Activated CD8-positive, alpha-beta memory T cell treated with anti-CD3 and anti-CD28 coated beads for 1 hour (primary cell): ENCODE results near the gene MUC4.
"Not testable (repeated sequence)": the region's sequence is repeated elsewhere in the genome, so short reads cannot be mapped to it uniquely, and the experiment has no call there.

ENCODE experiments used
- DNase-seq, 2 donors: peaks; one replicate each; pipeline ENCODE4 v3.0.0-alpha.2; 2020; ENCODE audit warnings: low read depth in 1 of 2; ENCODE audit errors: extremely low read depth in 1 of 2

The MUC4 gene

DNA sequence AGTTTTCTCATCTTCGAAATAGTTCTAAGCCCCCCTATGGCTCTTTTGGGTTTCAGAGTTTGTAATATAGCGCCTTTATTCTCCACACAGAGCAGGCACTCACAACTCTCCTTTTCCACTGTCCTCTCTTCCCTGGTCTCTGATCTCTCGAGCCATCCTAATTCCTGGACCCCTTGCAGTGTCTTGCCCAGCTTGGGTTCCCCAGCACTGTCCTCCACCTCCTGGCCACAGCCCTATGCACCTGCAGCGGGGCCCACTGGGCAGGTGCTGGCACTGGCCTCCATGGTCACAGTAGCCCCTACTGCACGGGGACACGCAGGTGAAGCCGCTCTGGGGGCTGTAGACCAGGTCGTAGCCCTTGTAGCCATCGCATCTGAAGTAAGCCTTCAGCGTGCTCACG, 63.1 kb downstream of the MUC4 start:
- no peak for DNase-seq

DNA sequence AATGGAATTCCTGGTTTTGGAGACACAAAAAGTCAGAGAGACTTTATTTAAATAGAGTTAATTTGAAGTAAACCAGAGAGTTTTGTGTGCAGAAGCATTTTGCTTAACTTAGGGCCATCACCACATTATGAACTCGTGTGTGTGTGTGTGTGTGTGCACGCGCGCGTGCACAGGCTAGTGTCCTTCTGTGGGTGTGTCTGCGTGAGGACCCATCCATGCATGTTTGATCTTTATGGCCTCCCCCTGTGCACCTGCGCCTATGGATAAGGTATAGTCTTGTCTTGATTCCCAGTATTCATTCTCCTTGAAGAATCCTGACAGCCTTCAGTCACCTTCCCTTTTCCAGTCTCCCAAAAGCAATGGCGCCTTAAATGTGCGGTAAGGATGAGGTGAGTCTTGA, 65.0 kb downstream of the MUC4 start:
- no peak for DNase-seq

DNA sequence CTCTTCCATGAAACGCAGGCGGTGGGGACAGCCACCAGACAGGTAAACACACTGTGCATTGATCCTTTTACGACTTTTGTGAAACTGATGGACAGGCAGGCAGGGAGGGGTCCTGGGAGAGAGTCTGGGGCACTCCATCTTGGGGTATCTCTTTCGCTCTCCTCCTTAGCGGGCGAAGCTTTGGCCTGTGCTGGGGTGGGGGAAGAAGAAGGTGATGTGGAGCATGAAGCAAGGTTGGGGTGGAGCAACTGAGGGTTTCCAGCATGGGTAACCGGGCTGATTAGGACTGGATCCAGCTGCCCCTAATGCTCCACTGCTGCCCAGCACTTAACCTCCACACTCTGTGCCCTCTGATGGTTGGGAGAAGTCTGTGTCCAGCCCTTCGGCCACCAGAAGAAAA, 65.4 kb downstream of the MUC4 start:
- DNase-seq: no peak

DNA sequence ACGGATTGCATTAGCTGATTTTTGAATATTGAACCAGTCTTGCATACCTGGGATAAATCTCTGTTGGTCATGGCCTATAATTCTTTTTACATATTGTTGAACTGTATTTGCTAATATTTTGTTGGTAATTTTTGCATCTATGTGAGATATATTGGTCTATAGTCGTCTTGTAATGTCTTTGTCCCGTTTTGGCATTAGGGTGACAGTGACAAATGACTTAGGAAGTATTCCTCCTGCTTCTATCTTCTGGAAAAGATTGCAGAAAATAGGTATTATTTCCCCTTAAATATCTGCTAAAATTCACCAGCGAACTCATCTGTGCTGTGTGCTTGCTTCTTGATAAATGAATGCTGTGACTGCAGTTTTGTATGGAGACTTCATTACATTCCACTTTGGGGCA, 67.3 kb downstream of the MUC4 start:
- no peak for DNase-seq

DNA sequence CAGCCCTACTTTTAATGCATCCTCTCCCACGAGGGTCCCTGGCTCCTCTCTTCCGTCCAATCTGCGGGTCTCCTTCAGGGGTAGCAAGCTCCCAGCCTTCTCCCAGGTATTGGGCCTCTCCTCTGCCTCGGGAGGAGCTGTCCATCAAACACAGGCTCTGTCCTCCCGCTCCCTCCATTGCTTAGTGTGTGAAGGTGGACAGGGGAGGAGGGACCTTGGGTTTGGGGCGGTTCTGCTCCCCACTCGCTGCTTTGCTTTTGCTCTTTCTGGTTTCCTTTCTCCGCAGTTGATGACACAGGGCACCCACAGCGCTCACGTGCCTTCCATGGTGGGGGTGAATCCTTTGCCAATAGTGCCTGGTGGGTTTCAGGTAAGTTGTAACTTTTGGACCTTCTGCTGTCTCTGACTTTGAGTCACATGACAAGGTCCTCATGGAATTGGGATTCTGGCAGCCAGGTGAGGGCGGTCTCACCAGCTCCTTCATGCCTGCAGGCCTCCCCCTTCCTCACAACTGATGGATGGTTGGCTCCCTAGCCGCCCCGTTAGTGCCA, 72.1 kb downstream of the MUC4 start:
- DNase-seq: no peak

DNA sequence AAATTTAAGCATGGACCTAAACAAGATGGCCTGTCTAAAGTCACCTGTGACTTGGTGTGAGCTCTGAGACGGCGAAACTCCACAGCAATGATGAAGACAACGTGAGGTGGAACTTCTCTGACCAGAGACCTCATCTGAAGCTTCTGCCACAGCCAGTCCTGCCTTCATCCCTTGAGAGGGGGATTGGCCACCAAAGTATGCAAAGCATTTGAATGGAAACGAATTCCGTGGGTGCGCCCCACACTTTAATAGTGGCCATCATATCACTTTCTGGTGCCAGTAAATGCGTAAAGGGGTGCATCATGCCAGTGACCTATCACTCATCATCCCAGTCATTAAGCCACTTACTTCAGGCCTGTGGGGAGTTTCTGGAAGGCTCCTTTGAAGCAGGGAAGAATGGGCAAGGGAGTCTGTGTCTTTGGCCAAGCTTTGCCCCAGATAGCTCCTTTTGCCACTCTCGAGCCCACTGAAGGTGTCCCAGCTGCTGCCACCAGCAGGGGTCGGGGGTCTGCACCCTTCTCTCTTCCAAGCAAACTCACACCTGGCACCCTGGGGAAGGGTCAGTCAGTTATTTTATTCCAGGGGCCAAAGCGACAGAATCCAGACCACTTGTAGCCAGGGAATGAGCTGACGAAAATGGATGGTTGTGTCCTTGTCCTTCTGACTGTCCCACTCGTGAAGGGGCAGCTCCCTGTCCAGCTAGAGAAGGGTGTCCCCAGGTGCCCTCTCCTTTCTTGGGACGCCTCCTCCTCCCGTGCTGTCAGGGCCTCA, 73.3 kb downstream of the MUC4 start:
- no peak for DNase-seq

DNA sequence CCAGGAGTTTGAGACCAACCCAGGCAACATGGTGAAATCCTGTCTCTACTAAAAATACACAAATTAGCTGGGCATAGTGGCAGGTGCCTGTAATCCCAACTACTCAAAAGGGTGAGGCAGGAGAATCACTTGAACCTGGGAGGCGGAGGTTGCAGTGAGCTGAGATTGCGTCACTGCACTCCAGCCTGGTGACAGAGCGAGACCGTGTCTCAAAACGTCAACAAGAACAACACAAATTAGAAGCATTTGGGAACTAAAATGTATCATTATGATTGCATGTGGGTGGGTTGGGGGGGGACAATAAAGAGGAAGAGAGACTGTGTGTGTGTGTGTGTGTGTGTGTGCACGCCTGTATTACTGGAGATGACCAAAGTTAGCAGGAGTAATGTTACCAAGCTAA, 73.9 kb downstream of the MUC4 start:
- not testable (repeated sequence) for DNase-seq

DNA sequence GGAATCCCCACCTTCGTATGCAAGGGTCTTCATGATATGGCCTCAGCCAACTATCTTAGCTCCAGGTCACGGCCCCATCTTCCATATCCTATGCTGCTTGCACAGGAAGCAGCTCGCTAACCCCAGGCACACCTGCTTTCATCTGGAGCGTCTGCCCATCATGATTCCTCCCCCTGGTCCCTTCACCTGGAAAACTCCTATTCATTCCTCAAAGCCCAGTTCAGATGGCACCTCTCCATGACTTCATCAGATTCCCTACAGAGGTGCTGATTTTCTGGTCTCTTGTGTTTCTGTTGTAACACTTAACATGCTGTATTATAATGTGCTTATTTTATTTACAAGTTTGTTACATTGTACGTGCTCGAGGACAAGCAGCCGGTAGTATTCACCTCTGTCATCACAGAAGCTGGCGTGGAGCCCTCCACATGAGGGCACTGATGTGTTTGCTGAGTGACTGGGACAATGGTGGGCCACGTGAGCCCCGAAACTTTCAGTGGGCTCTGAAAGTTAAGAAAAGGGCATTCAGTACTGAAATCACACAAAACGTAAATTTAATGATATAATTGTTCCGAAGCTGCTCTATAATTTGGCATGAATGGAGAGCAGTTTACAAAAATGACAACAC, 74.8 kb downstream of the MUC4 start:
- no peak for DNase-seq

DNA sequence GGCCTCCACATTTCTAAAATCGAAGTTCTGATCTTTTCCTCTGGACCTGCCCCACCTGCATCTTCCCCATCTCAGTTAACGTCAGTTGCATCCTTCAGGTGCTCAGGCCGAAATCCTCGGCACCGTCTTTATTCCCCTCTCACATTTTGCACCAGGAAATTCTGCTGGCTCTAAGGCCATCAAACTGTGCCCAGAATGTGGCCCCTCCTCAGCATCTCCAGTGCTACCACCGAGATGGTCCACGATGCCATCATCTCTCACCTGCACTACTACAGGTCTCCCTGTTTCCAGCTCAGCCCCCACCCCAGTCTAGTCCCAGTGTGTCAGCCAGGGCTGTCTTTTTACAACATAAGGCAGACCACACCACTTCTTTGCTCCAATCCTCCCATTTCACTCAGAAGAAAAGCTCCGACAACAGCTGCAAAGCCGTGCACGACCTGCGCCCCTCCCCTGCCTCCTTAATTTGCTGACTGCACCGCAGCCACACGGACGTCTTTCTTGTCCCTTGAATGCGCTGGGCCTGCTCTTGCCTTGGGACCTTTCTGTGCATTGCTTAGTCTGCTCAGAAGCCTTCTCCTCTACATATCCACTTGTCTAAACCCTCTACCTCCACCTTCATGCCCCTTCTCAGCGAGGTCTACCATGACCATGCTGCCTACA, 76.6 kb downstream of the MUC4 start:
- no peak for DNase-seq

DNA sequence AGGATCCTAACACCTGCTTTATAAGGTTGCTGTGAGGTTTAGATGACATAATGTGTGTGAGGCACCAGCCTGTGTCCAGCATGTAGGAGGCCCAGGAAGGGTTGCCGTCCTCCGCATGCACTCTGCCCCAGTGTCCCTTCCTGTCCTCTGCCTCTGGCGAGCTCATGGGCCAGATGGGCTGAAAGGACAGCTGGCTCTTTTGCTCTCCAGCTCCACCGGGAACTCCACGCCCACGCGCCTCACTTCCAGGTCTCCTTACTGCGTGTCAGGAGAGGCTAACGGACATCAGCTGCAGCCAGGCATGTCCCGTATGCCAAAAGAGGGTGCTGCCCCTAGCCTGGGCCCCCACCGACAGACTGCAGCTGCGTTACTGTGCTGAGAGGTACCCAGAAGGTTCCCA, 78.8 kb downstream of the MUC4 start:
- DNase-seq: no peak

DNA sequence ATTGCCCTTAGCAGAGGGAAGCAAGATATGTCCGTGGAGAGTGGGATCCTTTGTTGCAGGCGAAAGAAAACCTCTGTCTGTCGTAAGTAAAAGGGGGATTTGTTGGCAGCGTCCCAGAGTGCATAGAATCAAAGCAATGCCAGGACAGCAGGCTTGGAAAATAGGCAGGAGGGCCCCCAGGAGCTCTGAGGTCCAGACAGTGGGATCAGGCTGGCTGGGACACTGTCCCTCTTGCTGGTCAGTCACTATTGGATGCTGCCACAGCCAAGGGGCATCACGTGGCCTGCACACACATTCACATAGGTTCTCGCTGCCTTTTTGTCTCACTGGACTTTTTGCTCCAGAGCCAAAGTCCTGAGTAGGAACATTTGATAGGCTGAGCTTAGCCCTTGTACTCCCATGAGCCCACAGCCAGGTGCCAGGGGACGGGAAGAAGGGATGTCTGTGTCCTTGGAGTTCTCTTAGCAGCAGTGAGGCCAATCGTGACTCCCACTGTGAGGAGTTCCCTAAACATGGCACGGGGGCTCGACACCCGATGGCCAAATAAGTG, 80.3 kb downstream of the MUC4 start:
- no peak for DNase-seq

DNA sequence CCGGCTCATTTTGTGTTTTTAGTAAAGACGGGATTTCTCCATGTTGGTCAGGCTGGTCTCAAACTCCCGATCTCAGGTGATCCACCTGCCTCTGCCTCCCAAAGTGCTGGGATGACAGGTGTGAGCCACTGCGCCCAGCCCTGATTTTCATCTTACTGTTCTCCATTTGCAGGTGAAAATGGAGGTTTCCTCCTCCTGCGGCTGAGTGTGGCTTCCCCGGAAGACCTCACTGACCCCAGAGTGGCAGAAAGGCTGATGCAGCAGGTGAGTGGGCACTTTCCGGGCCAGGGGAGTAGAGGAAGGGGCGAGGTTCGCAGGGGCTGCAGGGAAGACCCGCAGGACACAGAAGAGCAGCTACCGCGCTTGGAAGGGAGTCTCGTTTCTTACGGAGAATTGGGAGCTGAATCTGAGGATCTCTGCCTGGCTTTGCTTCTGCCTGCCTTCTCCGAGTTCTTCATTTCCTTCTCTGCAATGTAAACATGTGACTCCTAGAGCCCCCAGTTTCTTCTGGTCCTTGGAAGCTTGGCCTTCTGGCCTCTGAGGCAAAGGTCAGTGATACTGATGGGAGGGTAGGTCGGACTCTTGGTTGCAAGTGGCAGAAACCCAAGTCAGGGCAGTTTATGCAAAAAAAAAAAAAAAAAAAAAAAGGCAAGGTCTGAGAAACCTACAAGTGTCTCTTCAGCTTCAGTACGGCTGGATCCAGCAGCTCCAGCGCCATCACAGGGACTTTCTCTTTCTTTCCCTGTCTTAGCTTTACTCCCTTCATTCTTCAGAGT, 82.1 kb downstream of the MUC4 start:
- no peak for DNase-seq

DNA sequence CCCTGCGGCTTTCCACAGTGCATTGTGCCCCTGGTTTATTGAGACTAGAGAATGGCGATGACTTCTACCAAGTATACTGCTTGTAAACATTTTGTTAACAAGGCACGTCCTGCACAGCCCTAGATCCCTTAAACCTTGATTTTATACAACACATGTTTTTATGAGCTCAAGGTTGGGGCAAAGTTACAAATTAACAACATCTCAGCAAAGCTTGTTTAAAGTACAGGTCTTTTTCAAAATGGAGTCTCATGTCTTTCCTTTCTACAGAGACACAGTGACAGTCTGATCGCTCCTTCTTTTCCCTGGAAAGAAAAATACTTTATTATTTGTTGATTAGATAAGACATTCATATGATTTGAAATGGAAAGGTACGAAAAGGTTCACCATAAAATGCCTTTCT, 82.9 kb downstream of the MUC4 start:
- DNase-seq: not testable (repeated sequence)

DNA sequence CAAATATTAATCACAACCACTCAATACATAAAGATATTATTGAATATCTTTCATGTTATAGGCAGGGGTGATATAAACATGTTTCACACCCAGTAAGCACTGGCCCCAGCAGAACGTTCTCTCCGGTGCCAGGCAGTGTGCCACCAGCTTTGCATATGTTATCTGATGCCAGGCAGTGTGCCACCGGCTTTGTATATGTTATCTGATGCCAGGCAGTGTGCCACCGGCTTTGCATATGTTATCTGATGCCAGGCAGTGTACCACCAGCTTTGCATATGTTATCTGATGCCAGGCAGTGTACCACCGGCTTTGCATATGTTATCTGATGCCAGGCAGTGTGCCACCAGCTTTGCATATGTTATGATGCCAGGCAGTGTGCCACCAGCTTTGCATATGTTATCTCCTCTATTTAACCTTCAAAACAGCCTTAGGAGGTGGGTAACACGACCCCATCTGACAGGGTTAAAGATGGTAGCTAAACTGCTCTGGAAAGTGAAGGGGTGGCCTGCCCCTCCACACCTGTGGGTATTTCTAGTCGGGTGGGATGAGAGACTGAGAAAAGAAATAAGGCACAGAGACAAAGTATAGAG, 84.0 kb downstream of the MUC4 start:
- no peak for DNase-seq

DNA sequence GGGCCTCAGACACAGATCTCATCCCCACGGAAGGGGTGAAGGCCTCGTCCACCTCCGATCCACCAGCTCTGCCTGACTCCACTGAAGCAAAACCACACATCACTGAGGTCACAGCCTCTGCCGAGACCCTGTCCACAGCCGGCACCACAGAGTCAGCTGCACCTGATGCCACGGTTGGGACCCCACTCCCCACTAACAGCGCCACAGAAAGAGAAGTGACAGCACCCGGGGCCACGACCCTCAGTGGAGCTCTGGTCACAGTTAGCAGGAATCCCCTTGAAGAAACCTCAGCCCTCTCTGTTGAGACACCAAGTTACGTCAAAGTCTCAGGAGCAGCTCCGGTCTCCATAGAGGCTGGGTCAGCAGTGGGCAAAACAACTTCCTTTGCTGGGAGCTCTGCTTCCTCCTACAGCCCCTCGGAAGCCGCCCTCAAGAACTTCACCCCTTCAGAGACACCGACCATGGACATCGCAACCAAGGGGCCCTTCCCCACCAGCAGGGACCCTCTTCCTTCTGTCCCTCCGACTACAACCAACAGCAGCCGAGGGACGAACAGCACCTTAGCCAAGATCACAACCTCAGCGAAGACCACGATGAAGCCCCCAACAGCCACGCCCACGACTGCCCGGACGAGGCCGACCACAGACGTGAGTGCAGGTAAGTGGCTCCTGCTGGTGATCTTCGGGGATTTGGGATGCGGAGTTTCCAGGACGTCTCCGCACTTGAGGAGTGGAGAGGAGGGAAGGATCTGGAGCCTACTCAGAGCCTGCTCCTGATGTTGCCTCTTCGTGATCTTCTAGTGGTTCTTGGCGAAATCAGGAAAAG, 85.6 kb downstream of the MUC4 start:
- not testable (repeated sequence) for DNase-seq

DNA sequence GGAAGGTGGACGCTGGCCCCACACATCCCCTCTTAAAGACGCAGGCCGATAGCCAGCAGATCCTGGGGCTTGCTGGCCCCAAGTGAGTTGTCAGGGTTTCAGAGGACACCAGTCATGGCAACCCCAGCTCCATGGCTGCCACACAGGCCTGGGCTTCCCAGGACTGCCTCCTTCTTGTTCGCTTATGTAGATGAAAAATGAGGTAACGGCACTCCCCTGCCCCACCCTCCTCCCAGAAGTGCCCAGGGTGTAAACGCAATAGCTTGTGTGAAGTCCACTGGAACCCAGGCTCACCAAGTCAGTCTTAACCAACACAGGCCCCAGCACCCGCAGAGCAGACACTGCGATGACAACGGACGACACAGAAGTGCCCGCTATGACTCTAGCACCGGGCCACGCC, 87.4 kb downstream of the MUC4 start:
- not testable (repeated sequence) for DNase-seq

DNA sequence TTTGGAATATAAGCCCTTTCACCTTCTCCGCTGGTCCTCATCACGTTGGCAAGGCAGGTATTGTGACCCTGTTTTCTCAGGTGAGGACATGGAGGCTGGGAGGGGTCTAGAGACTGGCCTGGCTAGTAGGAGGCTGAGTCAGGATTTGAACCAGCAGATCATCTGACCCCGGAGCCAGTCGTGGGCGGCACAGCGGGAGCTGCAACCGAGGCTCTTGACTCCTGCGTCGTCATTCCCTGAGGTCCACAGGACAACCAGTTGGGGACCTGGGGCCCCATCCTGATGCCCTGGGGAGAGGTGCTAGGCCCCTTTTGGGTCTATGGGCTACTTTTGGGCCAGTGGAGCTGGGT, 88.8 kb downstream of the MUC4 start:
- not testable (repeated sequence) for DNase-seq

DNA sequence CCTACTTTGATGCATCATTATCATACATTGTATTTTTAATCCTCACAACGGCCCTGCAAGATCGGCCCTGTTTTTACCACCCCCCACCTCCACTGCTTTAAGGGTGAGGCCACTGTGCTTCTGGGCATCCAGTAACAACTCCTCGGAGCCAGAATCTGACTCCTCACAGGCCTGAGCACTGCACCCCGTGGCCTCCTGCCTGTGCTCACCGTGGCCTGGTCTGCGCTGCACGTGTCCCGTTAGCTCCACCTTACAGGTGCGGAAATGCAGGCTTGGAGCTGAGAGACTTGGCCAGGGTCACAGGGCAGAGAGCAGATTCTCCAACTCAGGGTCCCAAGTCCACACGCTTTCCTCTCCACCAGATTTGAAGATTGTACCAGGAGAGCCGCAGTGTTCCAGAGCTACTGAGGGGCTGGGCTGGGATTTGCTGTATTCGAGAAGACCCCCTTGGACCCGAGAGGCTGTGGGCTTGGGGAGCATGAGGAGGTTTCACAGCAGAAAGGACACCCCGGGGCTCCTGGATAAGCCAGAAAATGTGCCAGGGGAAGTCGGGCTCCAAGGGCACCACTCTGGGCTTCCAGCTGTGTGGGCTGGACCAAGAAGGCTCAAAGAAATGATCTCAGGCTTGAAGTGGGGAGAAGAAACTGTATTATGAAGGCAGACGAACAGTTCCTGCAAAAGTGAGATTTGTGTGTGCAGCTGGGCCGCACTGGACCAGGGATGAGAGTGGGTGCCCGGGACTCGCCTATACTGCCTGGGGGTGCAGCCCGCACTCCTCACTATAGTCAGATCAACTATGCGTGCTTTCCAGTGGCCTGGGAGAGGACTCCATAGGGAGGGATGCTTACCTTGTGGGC, 89.4 kb downstream of the MUC4 start:
- not testable (repeated sequence) for DNase-seq
